Spleen (tissue), 11 donors: Measurements from ENCODE around the gene C18orf63. TPM values are rescaled to one million over a fixed set of nuclear protein-coding genes. Genes with fewer than 3 reads are reported as not detected.

ENCODE experiments used
- DNase-seq: peaks from one replicate; pipeline ENCODE4 v3.0.0-alpha.2; 2020
- H3K27ac ChIP-seq, 8 donors: fragments of 200-600 bp; sonication (generic) in 7 of 8; 1 replicate in 4 of 8; 2 replicates in 4 of 8; pipeline versions ENCODE4 v1.5.0 to v1.8.0; 2016 to 2021; ENCODE audit warnings: inconsistent platforms in 4 of 8, mild to moderate bottlenecking in 4 of 8, moderate library complexity in 1 of 8
- H3K27me3 ChIP-seq, 7 donors: fragments of 200-600 bp; sonication (generic) in 6 of 7; replicated peaks in 1 of 7; 1 replicate in 4 of 7; 2 replicates in 3 of 7; pipeline versions ENCODE4 v1.5.0 to v1.8.0; 2016 to 2021; ENCODE audit warnings: inconsistent platforms in 3 of 7, mild to moderate bottlenecking in 1 of 7
- H3K36me3 ChIP-seq, 6 donors: fragments of 200-600 bp; sonication (generic) in 5 of 6; 1 replicate in 4 of 6; 2 replicates in 2 of 6; pipeline versions ENCODE4 v1.5.0 to v1.8.0; 2016 to 2021; ENCODE audit warnings: inconsistent platforms in 2 of 6
- H3K4me1 ChIP-seq, 6 donors: fragments of 200-600 bp; sonication (generic) in 5 of 6; 1 replicate in 3 of 6; 2 replicates in 3 of 6; pipeline versions ENCODE4 v1.5.0 to v1.8.0; 2016 to 2021; ENCODE audit warnings: inconsistent platforms in 3 of 6
- H3K4me3 ChIP-seq, 8 donors: fragments of 200-600 bp; sonication (generic) in 7 of 8; 1 replicate in 4 of 8; 2 replicates in 4 of 8; pipeline versions ENCODE4 v1.5.0 to v1.8.0; 2016 to 2021; ENCODE audit warnings: inconsistent platforms in 4 of 8, mild to moderate bottlenecking in 4 of 8, moderate library complexity in 2 of 8
- H3K9me3 ChIP-seq, 8 donors: fragments of 200-600 bp; sonication (generic) in 7 of 8; 1 replicate in 4 of 8; 2 replicates in 4 of 8; pipeline versions ENCODE4 v1.5.0 to v1.8.0; 2016 to 2021; ENCODE audit warnings: inconsistent platforms in 4 of 8
- POLR2A ChIP-seq, 3 donors: fragments of 450-650 bp; IDR thresholded peaks; one replicate each; pipeline ENCODE4 v1.5.1; 2017; ENCODE audit warnings: antibody characterized with exemption in 3 of 3, mild to moderate bottlenecking in 1 of 3
- POLR2AphosphoS5 ChIP-seq, 3 donors: sonication (generic); formaldehyde crosslinking; IDR thresholded peaks; one replicate each; pipeline ENCODE4 v1.5.1; 2017; ENCODE audit warnings: antibody characterized with exemption in 3 of 3
- WGBS, 5 donors: extraction: QIAGEN DNeasy Blood & Tissue Kit in 3 of 5; methylation state at CpG; one replicate each; pipeline versions ENCODE4 v1.1.5 to v1.1.7; 2013 to 2018; 5-methylcytosine and 5-hydroxymethylcytosine counted together
- intact Hi-C: fragments of 100-400 bp; cut with DNase I; formaldehyde crosslinking; loops from one replicate; pipeline ENCODE4 v1.15.0; 2023; ENCODE audit warnings: low total_unique reads
- polyA plus RNA-seq, 3 donors: library from polyadenylated mRNA; stranded (reverse); fragments of 200-250 nt; gene quantifications; one replicate each; pipeline ENCODE4 v1.2.1, GENCODE V29; 2013
- total RNA-seq, 7 donors: library from RNA; depleted of rRNA in 3 of 7; stranded (reverse); fragments of >200 nt in 3 of 7; fragmentation: NEBNext Ultra II Directional in 4 of 7; extraction: Animal tissue kit (Norgen Biotek cat#: 25700) in 4 of 7; gene quantifications; one replicate each; pipeline versions ENCODE4 v1.1.0 to v1.2.1, GENCODE V29; 2016 to 2021
- TF ChIP-seq, protein P1 (sequence below), 11 experiments: fragments of 200-600 bp in 7 of 11; fragments of 450-650 bp in 4 of 11; sonication (generic) in 4 of 11; IDR thresholded peaks in 8 of 11; conservative IDR thresholded peaks in 3 of 11; 1 replicate in 7 of 11; 2 replicates in 4 of 11; pipeline versions ENCODE4 v1.4.0 to v1.8.0; 2016 to 2021; ENCODE audit warnings: antibody characterized with exemption in 11 of 11, inconsistent platforms in 4 of 11, mild to moderate bottlenecking in 1 of 11
- donor health status: healthy with polysubstance abuse.
- donor health status: DM: no; HTN: no; CAD: no; lungs with moderate emphysema.
- donor health status: DM: no; HTN: no; CAD: no.
- donor health status: Bipolar disorder and iron deficiency.
- donor health status: healthy.
- donor health status: DM: no; HTN: no; CAD: no.
- donor health status: DM: yes; HTN: yes; CAD: no.

The C18orf63 gene
- total and polyA plus RNA-seq, 10 donors, result 0.02 to 0.18 (median 0.13) TPM; not detected in 6

DNA sequence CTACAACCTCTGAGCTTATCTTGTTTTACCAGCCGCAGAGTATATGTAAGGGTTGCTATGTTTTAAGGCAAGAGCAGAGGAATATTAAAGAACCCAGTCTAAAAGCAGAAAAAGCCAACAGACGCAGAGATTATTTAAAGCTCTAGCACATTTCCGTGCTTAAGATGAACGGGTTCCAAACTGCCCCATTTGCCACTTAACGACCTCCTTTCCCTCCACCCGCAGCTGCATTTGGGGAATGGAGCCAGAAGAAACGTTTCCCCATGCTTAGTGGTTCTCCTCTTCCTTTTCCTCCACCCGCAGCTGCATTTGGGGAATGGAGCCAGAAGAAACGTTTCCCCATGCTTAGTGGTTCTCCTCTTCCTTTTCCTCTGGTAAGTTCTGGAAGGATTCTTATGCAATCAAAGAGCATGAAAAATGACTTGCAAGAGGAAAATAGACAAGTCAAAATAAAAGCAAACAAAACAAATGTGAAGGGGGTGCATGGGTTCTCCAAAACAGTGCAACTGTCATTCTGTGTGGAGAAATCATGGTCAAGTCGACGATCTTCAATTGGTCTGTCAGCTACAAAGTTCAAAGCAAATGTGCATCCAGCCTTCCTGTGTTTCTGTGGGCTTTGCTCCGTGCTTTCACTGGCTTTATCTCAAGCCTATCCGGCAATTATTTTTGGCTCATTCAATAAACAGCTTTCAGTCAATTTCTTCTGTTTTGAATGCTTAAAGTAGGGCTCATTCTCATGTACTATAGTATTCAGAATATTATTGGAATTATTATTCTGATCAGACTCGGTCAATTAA lies 83.7 kb downstream of the C18orf63 start:
- 11 to 19% (median 13%) methylated on average over 14 of the region's 14 CpGs for WGBS, 5 donors
- TF ChIP-seq POLR2AphosphoS5 (IDR thresholded peaks at IDR 0.05) (no peak), POLR2A (IDR thresholded peaks at IDR 0.05) (no peak)
- TF ChIP-seq, protein P1, sequence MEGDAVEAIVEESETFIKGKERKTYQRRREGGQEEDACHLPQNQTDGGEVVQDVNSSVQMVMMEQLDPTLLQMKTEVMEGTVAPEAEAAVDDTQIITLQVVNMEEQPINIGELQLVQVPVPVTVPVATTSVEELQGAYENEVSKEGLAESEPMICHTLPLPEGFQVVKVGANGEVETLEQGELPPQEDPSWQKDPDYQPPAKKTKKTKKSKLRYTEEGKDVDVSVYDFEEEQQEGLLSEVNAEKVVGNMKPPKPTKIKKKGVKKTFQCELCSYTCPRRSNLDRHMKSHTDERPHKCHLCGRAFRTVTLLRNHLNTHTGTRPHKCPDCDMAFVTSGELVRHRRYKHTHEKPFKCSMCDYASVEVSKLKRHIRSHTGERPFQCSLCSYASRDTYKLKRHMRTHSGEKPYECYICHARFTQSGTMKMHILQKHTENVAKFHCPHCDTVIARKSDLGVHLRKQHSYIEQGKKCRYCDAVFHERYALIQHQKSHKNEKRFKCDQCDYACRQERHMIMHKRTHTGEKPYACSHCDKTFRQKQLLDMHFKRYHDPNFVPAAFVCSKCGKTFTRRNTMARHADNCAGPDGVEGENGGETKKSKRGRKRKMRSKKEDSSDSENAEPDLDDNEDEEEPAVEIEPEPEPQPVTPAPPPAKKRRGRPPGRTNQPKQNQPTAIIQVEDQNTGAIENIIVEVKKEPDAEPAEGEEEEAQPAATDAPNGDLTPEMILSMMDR (IDR thresholded peaks at IDR 0.05 in 8 of 11, conservative IDR thresholded peaks at IDR 0.05 in 3 of 11), result no peak
- Histone ChIP-seq H3K4me1 (peaks cover 13 to 41% (median 34%) of the 10 kb centered on the region in 6 donors), H3K4me3 (no peak overlapping the region), H3K27me3 (peaks cover 0 to 39% (median 0%) of the 10 kb centered on the region in 7 donors), H3K9me3 (no peaks in the 10 kb centered on the region), H3K36me3 (no peaks in the 10 kb centered on the region), H3K27ac (no peak overlapping the region)
- intact Hi-C loops, result no loop called here
- no peak for DNase-seq

DNA sequence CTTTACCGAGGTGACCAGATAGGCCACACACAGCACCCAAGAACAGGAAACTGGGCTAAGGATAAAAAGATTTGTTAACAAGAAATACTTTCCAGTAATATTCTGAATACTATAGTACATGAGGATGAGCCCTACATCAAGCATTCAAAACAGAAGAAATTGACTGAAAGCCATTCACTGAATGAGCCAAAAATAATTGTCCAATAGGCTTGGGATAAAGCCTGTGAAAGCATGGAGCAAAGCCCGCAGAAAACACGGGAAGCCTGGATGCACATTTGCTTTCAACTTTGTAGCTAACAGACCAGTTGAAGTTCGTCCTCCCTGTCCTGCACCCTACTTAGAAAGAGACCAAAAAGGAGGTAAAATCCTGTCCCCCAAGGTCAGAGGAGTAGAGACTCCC lies 85.2 kb downstream of the C18orf63 start:
- Histone ChIP-seq H3K27ac (no peak overlapping the region), H3K4me1 (peaks cover 13 to 40% (median 33%) of the 10 kb centered on the region in 6 donors)
- 64 to 82% (median 75%) methylated on average over 4 of the region's 4 CpGs for WGBS, 5 donors

DNA sequence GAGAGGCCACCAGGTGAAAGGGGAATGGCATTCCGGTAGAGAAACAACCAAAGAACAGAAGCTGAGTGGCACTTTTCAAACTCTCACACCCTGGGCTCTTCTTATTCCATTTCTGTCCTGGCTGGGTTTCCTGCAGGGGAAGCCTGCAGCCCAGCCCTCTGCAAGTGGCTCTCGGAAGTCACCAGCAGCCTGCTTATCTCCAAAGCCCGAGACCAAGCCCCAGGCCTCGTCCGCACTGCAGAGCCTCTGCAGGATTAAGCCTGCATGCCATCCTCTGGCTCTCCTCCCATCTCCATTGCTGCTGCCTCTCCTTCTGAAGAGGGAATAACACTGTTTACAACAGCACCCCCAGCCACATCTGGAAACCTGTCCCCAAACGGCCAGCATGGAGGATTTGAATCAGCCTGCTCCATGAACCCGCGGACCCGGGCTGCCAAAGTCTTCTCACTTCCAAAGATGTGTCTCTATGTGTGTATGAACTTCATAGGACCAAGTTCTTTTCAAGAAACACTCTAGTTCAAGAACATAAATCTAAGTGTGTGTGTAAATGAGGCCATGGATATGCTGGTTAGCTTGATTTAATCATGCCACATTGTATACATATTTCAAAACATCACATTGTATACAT lies 87.3 kb downstream of the C18orf63 start:
- 67 to 83% (median 74%) methylated on average over 9 of the region's 9 CpGs for WGBS, 5 donors

More for the DNA sequence above, 85.2 kb downstream of the C18orf63 start:
- no peak overlapping the region for H3K4me3 ChIP-seq
- TF ChIP-seq, protein P1 (IDR thresholded peaks at IDR 0.05 in 8 of 11, conservative IDR thresholded peaks at IDR 0.05 in 3 of 11), result no peak
- TF ChIP-seq POLR2AphosphoS5 (IDR thresholded peaks at IDR 0.05) (no peak), POLR2A (IDR thresholded peaks at IDR 0.05) (no peak)
- peaks cover 0 to 32% (median 0%) of the 10 kb centered on the region in 7 donors for H3K27me3 ChIP-seq
- DNase-seq, result no peak
- intact Hi-C loops, result no loop called here
- H3K9me3 ChIP-seq, result no peaks in the 10 kb centered on the region
- H3K36me3 ChIP-seq, result no peaks in the 10 kb centered on the region

More for the DNA sequence above, 87.3 kb downstream of the C18orf63 start:
- TF ChIP-seq, protein P1 (IDR thresholded peaks at IDR 0.05 in 8 of 11, conservative IDR thresholded peaks at IDR 0.05 in 3 of 11), result no peak
- TF ChIP-seq POLR2AphosphoS5 (IDR thresholded peaks at IDR 0.05), result peak in 1 of 3 donors; percentile 34
- DNase-seq, result no peak
- no peaks in the 10 kb centered on the region for H3K9me3 ChIP-seq
- intact Hi-C loops, result no loop called here
- no peaks in the 10 kb centered on the region for H3K36me3 ChIP-seq
- H3K4me3 ChIP-seq, result no peak overlapping the region
- H3K4me1 ChIP-seq, result peaks cover 6 to 30% (median 22%) of the 10 kb centered on the region in 6 donors
- H3K27ac ChIP-seq, result no peak overlapping the region
- peaks cover 0 to 13% (median 0%) of the 10 kb centered on the region in 7 donors for H3K27me3 ChIP-seq
